ENCODE data around the gene FAM107B.

The FAM107B gene

DNA sequence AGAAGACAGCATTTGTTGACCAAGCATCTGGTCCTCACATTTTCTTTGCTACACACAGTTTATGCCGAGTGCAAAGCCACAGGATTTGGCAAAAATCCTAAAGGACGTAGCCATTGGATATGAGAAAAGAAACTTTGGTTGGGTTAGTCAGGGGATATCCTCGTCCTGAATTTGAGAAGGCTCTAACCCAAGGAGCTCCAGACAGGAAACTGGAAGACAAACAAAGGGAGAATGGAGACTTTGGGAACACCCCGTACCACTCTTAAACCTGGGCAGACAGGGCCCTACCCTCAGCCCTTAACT lies 297.3 kb downstream of the FAM107B start:
- DNase-seq = no peak

DNA sequence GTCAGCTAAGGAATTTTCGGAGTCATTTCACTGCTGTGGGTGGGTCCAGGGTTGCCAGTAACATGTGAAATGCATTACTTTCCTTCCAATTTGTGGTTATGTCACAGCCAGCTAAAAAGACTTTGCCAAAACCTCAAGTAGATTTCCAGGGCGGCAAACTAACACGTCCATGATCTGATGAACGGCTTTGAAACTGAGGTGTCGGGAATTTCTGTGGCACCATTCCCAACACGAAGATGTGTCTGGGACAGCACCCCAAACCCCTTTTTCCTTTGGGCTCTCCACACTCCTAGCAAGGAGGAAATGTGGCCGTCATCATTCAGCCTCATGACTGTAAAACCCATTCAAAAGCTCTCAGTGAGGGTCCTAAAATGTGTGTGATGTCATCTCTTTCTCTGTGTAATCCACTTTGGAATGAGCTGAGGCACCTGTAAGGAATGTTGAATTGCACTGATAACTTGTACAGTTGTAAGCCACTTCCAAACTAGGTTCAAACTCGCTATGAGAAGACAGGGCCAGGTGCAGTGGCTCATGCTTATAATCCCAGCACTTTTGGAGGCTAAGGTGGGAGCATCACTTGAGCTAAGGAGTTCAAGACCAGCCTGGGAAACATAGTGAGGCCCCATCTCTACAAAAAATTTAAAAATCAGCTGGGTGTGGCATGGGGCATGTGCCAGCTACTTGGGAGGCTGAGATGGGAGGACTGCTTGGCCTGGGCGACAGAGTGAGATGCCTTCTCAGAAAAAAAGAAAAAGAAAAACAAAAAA lies 297.9 kb downstream of the FAM107B start:
- DNase-seq = no peak

DNA sequence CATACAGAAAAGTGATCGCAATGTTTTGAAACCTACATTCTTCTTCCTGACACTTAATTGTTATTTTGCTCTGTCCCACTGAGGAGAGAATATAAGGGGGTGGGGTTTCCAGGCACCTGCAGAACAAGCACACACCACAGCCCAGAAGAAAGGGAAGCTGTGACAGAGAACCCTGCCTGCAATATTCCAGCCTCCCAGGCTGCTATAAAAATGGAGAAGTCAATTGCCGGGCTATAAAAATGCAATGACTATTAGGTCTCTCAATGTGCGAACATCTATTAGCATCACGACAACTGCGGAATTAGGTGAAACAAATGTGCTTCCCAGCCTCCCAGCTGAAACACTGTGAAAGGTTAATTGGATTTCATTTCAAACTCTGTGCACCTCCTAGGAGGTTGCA lies 298.7 kb downstream of the FAM107B start:
- DNase-seq = no peak

DNA sequence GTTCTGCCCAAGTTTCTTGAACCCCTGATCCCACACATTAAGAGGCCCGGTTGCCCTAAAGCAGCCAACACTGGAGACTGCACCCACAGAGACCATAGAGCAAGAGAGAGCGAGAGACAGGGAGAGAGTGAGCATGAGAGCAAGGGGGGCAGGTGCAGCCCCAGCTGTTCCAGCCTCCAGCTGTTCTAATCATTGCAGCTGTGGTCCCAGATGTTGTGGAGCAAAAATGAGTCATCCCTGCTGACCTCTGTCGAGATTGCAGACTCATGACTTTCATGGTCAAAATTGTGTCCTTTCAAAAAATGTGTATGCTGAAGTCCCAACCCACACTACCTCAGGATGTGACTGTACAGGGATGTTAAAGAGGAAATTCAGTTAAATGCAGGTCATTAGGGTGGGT lies 300.0 kb downstream of the FAM107B start:
- DNase-seq = no peak

DNA sequence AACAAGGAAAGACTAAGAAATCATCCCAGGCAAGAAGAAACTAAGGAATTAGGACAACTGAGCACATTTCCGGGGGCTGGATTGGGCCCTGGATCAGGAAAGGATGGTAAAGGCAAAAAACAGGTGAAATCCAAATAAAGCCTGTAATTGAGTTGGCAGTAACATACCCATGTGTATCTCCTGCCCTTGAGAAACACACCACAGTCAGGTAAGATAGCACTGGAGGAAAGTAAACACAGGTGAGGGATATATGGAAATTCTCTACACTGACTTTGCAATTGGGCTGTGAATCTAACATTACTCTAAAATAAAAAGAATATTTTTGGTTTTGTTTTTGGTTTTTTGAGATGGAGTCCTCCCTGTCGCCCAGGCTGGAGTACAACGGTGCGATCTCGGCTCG lies 303.8 kb downstream of the FAM107B start:
- no peak for DNase-seq

DNA sequence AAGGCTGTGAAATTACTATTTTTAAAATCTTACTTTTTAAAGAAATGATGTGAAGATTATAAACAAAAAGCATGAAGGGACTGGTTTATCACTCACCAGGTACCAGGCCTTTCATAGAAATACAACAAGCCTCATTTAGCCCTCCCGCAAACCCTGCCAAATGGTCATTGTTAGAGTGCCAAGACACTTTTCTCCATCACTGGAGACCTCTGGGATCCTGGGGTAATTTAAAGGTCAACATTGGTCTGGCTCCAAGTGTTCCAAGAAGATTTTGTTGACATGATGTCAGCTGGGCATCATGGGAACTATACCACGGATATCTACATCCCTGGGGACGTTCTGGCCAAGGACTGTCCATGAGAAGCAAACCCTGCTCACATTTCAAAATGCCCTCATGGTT lies 306.0 kb downstream of the FAM107B start:
- no peak for DNase-seq
